ENCODE results near the gene INPP5E.

INPP5E gene

GRCh38 chr9:136439481-136440408 lies at the start of gene INPP5E:
Gene INPP5E (minus strand): TSS chr9:136439845. CDS start chr9:136439419, 426 bp downstream.
- DNase-seq (ENCODE audit: low spot score): peak; percentile 80

DNA sequence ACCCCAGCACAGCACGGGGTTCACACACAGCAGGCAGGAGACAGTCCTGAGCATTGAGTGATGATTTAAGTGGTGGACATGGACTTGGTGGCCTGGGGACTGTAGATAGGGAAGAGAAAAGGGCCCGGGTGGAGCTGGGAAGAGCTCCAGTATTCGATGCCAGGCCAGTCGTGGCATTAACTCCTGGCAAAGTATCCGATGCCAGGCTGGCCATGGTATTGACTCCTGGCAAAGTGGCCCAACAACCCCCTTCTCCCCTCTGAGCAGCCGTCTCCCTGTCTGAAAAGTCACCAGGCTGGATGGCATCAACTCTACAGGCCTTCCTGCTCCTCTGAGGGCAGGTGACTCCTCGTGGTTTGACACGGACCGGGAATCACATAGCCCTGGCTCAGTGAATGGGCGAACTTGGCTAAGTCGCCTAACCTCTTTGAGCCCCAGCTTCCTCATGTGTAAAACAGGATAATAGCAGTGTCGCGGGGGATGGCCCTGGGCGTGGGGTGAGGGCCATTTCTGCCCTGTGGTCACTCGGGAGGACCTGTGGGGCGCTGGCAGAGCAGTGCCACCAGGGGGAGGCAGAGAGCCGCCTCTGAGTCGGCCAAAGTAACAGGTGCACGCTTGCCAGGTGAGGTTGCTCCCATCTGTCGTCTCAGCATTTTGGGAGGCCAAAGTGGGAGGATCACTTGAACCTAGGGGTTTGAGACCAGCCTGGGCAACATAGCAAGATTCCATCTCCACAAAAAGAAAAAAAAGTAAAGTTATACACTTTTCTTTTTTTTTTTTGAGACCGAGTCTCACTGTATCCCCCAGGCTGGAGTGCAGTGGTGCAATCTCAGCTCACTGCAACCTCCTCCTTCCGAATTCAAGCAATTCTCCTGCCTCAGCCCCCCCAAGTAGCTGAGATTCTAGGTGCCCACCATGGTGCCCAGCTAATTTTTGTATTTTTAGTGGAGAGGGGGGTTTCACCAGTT lies 48.9 kb upstream of the INPP5E start:
- peak; percentile 74 for DNase-seq (ENCODE audit: low spot score)

DNA sequence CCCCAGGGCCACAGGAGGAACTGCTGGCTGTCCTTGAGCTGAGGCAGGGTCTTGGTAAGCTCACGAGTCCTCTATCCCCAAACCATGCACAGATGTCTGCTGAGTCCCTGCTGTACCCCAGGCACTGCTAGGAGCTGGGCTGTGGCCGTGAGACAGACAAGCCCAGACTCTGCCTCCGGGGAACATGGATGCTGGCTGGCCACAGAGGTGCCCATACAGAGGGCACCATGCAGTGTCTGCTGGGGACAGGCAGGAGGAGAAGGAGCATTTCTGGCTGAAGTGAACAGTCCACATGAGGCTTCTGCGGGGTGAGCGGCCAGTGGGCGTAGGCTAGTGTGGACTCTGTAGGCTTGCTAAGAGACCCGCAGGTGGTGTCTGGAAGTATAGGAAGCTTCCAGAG lies 48.0 kb upstream of the INPP5E start:
- no peak for DNase-seq (ENCODE audit: low spot score)

DNA sequence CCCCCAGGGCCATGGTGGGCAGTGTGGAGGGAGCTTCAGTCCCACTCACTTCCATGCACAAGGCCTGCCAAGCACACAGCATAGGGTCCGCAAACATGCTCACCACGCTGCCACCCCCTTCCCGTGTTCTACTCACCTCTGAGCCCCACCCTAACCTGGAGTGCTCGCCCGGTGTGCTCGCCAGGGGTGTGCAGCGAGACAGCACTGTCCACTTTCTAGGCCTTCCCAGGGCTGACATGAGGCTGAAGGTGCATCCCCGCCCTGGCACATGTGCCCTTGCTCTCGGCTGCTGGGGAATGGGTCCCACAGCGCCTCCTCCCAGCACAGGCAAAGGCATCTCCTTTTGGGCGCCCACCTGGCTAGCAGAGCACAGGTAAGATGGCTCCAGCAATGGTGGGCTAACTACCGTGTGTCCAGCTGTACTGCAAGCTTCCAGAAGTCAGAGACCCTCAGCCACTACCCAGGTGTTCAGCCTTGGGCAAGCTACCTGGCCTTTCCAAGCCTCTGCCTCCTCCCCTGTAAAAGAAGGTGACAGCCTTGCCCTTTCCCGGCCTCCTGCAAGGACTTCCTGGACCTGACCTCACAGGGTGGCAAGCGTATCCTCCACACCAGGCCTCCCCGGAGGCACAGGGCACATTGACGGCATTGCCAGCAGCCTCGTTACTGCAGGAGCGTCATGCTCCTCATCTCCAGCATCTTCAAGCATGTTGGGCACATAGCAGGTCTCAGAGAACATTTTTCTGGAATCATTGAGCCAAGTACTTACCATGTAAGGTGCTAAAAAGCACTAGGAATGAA lies 47.4 kb upstream of the INPP5E start:
- DNase-seq (ENCODE audit: low spot score): no peak

DNA sequence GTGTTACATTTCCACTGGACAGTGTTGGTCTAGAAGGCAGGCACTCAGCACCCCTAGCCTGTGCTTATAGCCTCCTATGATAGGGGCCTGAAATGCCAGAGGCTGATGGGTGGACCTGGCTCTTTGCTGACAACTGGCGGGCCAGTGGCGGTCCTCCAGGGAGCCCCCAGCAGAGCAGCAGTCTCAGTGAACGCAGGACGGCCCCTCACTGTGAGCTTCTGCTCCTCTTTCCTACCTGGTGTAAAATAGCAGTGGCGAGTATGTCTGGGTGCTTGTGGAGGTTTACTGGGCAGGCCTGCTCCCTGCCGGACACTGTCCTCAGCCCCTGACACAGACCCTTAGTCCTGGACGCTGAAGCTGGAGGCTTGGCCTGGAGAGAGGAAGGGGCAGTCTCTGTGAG lies 46.5 kb upstream of the INPP5E start:
- no peak for DNase-seq (ENCODE audit: low spot score)

DNA sequence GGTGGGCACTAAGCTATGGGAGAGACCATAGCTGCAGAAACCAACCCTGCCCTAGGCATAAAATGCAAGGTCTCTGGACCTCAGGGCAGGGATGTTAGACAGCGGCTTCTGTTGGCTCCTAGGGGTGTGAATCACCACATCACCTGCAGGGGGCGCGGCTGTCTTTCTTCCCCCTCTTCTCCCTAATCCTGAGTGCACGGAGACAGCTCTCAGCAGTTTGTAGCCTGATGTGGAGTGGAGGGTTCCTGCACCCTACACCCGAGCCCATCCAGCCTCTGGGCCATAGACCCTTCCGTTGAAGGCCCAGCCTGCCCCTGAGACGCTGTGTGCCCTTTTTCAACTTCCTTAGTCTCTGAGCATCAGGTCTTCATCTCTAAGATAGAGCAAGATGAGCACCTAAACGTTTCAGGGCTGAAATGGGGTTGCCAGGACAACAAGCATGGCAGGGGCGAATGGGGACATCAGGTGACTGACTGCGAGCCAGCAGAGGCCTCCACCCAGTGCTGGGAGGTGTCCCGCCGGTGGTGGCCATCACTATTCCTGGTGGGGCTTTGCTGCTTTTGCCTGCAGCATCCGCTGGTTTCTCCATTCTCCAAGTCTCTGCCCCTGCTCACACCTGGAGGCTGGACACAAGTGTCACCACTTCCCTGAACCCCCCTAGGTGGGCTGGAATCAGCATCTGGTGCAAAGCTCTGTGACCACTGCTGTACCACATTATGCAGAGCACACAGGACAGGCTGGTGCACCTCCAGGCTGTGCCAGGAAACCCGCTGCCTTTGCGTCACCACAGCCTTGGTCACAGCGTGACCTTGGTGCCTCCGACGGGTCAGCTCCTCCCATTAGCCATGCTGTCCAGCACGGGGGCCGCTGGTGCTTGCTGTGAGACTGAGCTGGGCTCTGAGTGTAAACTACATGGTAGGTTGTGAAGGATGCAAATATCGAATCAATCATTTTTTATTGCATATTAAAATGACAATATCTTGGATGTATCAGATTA lies 45.7 kb upstream of the INPP5E start:
- DNase-seq (ENCODE audit: low spot score): peak; percentile 84

- DNase-seq (ENCODE audit: low spot score): no peak
Measured at GRCh38 chr9:136484153-136485048, 44.8 kb upstream of the INPP5E start.

DNA sequence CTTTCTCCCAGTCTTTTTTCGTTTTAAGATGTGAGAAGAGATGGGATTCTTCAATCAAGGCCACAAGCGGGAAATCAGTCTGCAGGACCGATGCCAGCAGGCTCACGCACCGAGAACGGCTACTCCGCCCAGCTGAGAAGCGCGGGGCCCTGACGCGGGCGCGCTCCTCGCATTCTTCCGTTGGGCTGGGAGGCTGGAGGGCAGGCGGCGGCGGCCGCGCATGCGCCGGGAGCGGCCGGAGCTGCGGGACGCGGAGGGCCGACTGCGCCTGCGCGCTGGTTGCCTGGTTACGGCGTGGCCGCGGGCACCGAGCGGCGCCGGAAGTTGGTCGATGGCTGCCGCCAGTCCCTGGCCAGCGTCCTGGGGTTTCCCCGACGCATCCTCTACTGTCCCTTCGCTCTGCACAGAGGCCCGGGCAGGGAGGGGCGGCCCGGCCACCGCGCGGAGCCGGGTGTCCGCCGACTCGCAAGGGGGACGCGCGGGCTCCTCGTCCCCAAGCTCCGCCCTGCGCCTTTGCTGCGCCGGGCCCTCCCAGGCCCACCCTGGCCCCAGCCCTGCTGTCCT lies 44.0 kb upstream of the INPP5E start:
- peak; percentile 98 for DNase-seq (ENCODE audit: low spot score)

GRCh38 chr9:136482793-136483588 lies 43.3 kb upstream of the INPP5E start, which contains the start of gene SEC16A:
Gene SEC16A (minus strand): TSS chr9:136483040. CDS start chr9:136477615, 5,425 bp downstream.
- peak; percentile 97 for DNase-seq (ENCODE audit: low spot score)

DNA sequence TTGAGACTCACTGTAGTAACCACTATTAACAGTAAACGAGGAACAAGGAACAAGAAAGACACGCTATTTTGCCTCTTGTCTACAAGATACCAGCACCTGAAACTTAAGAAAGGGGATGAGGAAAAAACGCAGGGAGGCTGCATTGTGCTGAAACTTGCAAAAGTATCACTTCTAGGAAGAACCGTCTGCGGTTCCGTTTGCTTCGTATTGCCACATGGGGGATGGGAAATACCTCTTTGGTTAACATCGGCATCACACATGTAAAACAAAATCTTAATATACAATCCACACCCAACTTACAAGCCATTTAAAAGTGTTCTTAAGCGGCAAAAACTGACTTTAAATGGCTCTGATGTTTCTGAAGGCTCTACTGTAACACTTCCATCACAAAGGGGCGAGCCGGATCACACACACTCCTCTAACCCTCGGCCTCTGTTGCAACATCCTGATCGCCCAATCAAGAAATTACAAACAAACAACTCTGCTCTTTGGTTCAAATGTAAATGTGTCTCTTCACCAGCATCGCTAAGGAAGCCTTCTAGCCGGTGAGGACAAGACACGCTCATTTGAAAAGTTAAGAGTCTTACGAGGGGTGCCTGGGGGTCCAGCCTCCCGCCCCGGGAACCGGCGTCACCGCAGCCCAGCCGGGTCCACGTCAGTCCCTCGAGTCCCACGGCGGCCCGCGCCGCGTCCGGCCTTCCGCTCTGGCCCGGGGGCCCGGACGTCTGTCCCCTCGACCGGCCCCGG lies 42.6 kb upstream of the INPP5E start:
- peak; percentile 53 for DNase-seq (ENCODE audit: low spot score)

GRCh38 chr9:136481558-136481957 lies 41.9 kb upstream of the INPP5E start:
- no peak for DNase-seq (ENCODE audit: low spot score)

DNA sequence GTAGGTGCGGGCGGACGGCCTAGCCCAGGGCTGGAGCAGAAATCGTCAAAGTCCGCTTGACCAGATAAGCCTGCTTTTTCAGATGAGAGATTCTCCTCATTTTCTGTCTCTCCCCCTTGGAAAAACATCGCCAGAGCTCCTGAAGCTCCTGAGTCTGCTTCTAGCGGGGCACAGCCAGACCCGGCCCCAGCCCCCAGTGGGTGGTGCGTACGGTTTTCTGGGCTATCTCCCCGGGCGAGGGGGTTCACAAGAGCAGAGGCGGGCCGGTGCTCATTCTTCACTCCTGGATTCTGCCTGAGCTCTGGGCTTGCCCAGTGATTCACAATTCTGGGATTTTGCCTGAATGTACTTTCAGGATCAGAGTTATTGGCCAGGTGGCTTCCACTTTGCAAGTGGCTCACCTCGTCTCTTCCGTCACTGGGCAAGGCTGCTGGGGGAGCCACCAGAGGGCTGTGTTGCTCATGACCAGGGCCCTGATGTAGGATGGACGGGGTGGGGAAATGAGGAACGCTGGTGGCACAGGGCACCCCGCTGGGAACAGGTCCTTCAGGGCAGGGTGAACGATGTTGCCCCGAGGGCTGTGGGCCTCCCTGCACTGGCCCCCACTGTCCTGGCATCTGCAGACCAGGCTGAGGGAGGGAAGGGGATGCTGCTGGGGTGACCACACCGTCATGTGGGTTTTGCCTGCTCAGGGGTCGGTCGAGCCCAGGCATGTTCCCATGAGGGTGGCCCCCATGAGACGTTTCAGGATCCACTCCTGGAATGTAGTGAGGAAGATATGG lies 36.9 kb upstream of the INPP5E start:
- no peak for DNase-seq (ENCODE audit: low spot score)

GRCh38 chr9:136474974-136475865 lies 35.6 kb upstream of the INPP5E start:
- DNase-seq (ENCODE audit: low spot score): no peak

DNA sequence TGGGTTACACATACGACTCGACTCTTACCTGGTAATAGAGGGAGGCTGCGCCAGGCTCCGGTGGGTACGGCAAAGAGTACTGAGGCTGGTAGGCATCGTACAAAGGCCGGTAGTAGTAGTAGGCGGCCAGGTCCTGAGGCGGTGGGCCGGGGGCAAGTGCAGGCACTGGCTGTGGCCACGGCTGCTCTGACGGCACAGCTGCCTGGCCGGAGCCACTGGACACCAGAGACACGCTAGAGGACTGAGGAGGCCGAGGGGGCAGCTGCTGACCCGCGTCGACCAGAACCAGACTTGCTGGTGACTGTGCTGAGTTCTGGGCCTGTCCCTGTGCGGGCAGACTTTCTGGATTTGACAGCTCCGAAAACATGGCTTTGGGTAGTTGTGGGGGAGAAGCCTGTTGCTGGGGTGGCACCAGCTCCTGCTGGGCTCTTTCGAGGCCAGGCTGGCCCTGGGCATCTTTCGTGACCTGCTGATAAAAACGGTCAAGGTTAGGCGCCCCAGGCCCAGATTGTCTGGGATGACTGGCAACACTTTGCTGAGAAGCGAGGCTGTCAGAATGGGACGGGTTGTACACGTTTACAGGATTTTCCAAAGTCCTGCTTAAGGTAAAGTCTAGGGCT lies 34.5 kb upstream of the INPP5E start:
- no peak for DNase-seq (ENCODE audit: low spot score)

- DNase-seq (ENCODE audit: low spot score): no peak
Measured at GRCh38 chr9:136473354-136473721, 33.7 kb upstream of the INPP5E start.
